ENCODE measurements around the gene CARD9.

CARD9 gene

GRCh38 chr9:136400038-136400834 lies 26.8 kb upstream of the CARD9 start, which contains the start of gene SNAPC4:
Gene SNAPC4, minus strand, starts transcription at chr9:136400170. Its CDS starts 1,742 bp downstream, at chr9:136398428.
- DNase-seq = peak; percentile 60

GRCh38 chr9:136399176-136400037 lies 25.9 kb upstream of the CARD9 start:
- DNase-seq = no peak

- no peak for DNase-seq
Observed at GRCh38 chr9:136398286-136398685, 24.8 kb upstream of the CARD9 start.

- DNase-seq = no peak
Observed at GRCh38 chr9:136397643-136398042, 24.2 kb upstream of the CARD9 start.

GRCh38 chr9:136396219-136396515 lies 22.7 kb upstream of the CARD9 start:
- no peak for DNase-seq

- DNase-seq = no peak
Observed at GRCh38 chr9:136395345-136396218, 22.1 kb upstream of the CARD9 start.

- DNase-seq = no peak
Observed at GRCh38 chr9:136395020-136395340, 21.5 kb upstream of the CARD9 start.

- no peak for DNase-seq
Observed at GRCh38 chr9:136394312-136395019, 21.0 kb upstream of the CARD9 start.

- no peak for DNase-seq
Observed at GRCh38 chr9:136393531-136393930, 20.1 kb upstream of the CARD9 start.

- no peak for DNase-seq
Observed at GRCh38 chr9:136392538-136393449, 19.3 kb upstream of the CARD9 start.

- DNase-seq = no peak
Observed at GRCh38 chr9:136391737-136392537, 18.5 kb upstream of the CARD9 start.

- no peak for DNase-seq
Observed at GRCh38 chr9:136389396-136389795, 15.9 kb upstream of the CARD9 start.

- DNase-seq = no peak
Observed at GRCh38 chr9:136387217-136387616, 13.7 kb upstream of the CARD9 start.

GRCh38 chr9:136386018-136386417 lies 12.5 kb upstream of the CARD9 start:
- no peak for DNase-seq

- no peak for DNase-seq
Observed at GRCh38 chr9:136385015-136385414, 11.5 kb upstream of the CARD9 start.

GRCh38 chr9:136383436-136383835 lies 10.0 kb upstream of the CARD9 start:
- no peak for DNase-seq

- no peak for DNase-seq
Observed at GRCh38 chr9:136381966-136382513, 8.6 kb upstream of the CARD9 start.

- no peak for DNase-seq
Observed at GRCh38 chr9:136381311-136381710, 7.8 kb upstream of the CARD9 start.

GRCh38 chr9:136380381-136380780 lies 6.9 kb upstream of the CARD9 start:
- no peak for DNase-seq

- DNase-seq = no peak
Observed at GRCh38 chr9:136379891-136380290, 6.4 kb upstream of the CARD9 start.
